Mesothelial cell of epicardium (in vitro differentiated cells): Measurements from ENCODE around the gene THSD4. TPM values are rescaled to one million over a fixed set of nuclear protein-coding genes. Genes with fewer than 3 reads are reported as not detected.

Experiments
- DNase-seq, 2 experiments: peaks; one replicate each; pipeline ENCODE4 v3.0.0; 2021; ENCODE audit warnings: low spot score in 2 of 2; ENCODE audit not compliant: unreplicated experiment in 2 of 2
- H3K27ac Mint-ChIP-seq: 2 replicates; pipeline ENCODE4 v1.8.0; 2021; ENCODE audit warnings: mixed read lengths
- H3K27me3 Mint-ChIP-seq: 2 replicates; pipeline ENCODE4 v1.8.0; 2021; ENCODE audit warnings: low read depth, mixed read lengths
- H3K36me3 Mint-ChIP-seq: 2 replicates; pipeline ENCODE4 v1.8.0; 2021; ENCODE audit warnings: mixed read lengths
- H3K4me1 Mint-ChIP-seq: 2 replicates; pipeline ENCODE4 v1.8.0; 2021; ENCODE audit warnings: mixed read lengths
- H3K4me3 Mint-ChIP-seq: 2 replicates; pipeline ENCODE4 v1.8.0; 2021; ENCODE audit warnings: mild to moderate bottlenecking, moderate library complexity, mixed read lengths
- H3K9me3 Mint-ChIP-seq: 2 replicates; pipeline ENCODE4 v1.8.0; 2021; ENCODE audit warnings: mixed read lengths
- total RNA-seq: library from RNA; stranded (reverse); gene quantifications from 3 replicates; pipeline ENCODE4 v1.2.1, GENCODE V29; 2021
- TF ChIP-seq, protein P1 (sequence below): fragments of 200-600 bp; sonication (generic); IDR thresholded peaks from one replicate; pipeline ENCODE4 v1.5.0; 2021; ENCODE audit warnings: antibody characterized with exemption; ENCODE audit not compliant: unreplicated experiment

Gene THSD4
- total RNA-seq, 1 donor from 2014 or later = 93.9 TPM

GRCh38 chr15:71603379-71603778 is 488.1 kb downstream of the THSD4 start:
- TF ChIP-seq, protein P1, sequence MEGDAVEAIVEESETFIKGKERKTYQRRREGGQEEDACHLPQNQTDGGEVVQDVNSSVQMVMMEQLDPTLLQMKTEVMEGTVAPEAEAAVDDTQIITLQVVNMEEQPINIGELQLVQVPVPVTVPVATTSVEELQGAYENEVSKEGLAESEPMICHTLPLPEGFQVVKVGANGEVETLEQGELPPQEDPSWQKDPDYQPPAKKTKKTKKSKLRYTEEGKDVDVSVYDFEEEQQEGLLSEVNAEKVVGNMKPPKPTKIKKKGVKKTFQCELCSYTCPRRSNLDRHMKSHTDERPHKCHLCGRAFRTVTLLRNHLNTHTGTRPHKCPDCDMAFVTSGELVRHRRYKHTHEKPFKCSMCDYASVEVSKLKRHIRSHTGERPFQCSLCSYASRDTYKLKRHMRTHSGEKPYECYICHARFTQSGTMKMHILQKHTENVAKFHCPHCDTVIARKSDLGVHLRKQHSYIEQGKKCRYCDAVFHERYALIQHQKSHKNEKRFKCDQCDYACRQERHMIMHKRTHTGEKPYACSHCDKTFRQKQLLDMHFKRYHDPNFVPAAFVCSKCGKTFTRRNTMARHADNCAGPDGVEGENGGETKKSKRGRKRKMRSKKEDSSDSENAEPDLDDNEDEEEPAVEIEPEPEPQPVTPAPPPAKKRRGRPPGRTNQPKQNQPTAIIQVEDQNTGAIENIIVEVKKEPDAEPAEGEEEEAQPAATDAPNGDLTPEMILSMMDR = no peak
- Mint-ChIP-seq H3K9me3 (peaks cover 24% of the 10 kb centered on the region), H3K4me1 (peaks cover 21% of the 10 kb centered on the region), H3K27me3 (no peaks in the 10 kb centered on the region), H3K36me3 (peaks cover 25% of the 10 kb centered on the region), H3K27ac (no peak overlapping the region), H3K4me3 (no peak overlapping the region)
- DNase-seq = no peak

DNA sequence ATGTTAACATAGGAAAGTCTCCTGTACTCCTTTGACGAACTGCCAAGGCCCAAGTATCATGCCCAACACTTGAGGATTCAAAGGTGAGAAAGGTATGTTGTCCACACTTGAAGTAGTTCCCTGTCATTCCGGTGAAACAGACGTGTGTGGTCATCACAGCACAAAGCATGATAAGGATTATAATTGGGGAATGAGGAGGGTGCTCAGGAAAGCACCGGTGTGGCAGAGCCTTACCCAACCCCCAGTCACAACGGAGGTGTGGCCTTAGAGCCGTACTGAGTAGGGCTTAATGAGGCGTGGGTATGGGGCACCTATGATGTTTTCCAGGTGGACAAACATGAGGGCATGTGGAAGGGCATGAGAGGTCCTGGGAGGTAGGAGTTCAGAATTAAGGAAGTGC is 492.1 kb downstream of the THSD4 start:
- no peak for DNase-seq
- Mint-ChIP-seq H3K4me3 (no peak overlapping the region), H3K36me3 (peaks cover 25% of the 10 kb centered on the region), H3K4me1 (peaks cover 5% of the 10 kb centered on the region), H3K27ac (no peak overlapping the region), H3K27me3 (no peaks in the 10 kb centered on the region), H3K9me3 (peaks cover 24% of the 10 kb centered on the region)
- TF ChIP-seq, protein P1 = no peak

GRCh38 chr15:71610728-71611552 is 495.7 kb downstream of the THSD4 start:
- Mint-ChIP-seq H3K9me3 (no peaks in the 10 kb centered on the region), H3K27me3 (no peaks in the 10 kb centered on the region), H3K36me3 (peaks cover 4% of the 10 kb centered on the region), H3K27ac (no peak overlapping the region), H3K4me1 (peaks cover 5% of the 10 kb centered on the region), H3K4me3 (no peak overlapping the region)
- TF ChIP-seq, protein P1 = no peak
- no peak for DNase-seq

GRCh38 chr15:71611553-71612396 is 496.5 kb downstream of the THSD4 start:
- no peaks in the 10 kb centered on the region for H3K27me3 Mint-ChIP-seq
- no peak overlapping the region for H3K27ac Mint-ChIP-seq
- H3K36me3 Mint-ChIP-seq = peaks cover 3% of the 10 kb centered on the region
- no peak overlapping the region for H3K4me3 Mint-ChIP-seq
- H3K4me1 Mint-ChIP-seq = peaks cover 5% of the 10 kb centered on the region
- DNase-seq = no peak
- TF ChIP-seq, protein P1 = no peak
- H3K9me3 Mint-ChIP-seq = no peaks in the 10 kb centered on the region

DNA sequence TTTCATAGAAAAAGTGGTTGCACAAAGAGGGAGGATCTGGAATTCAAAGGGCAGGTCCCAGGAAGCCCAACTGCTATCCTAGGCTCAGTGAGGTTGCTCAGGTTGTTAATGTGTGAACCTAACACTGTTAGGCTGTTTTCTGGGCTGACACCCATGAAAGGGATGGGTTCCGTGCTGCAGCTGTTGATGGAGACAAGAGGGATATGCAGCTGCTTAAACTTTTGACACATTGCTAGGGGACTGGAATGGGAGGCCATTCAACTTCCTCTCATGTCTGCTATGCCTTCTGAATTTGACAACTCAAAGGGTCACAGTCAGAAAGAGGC is 497.1 kb downstream of the THSD4 start:
- Mint-ChIP-seq H3K4me3 (no peak overlapping the region), H3K27me3 (no peaks in the 10 kb centered on the region), H3K4me1 (peaks cover 5% of the 10 kb centered on the region), H3K27ac (no peak overlapping the region), H3K36me3 (no peaks in the 10 kb centered on the region), H3K9me3 (no peaks in the 10 kb centered on the region)
- TF ChIP-seq, protein P1 = no peak
- no peak for DNase-seq
